ENCODE data around the gene USF1. TPM values are rescaled to one million over a fixed set of nuclear protein-coding genes. Genes with fewer than 3 reads are reported as not detected.

Gene USF1
- total and polyA plus RNA-seq, 9 of the 15 experiments (the other 6 are each of a cell fraction or from before 2014, with no cell fraction given), result 7.4 to 60.2 (median 54.2) TPM

GRCh38 chr1:161020509-161021164, 25.1 kb downstream of the USF1 start, which contains the start of gene F11R (continued):
- TF ChIP-seq FOSL1 (tag; conservative IDR thresholded peaks at IDR 0.05) (peak; percentile 30), NCOA2 (IDR thresholded peaks at IDR 0.05; ENCODE audit: partially characterized antibody in 2 of 2) (no peak), EP300 (IDR thresholded peaks at IDR 0.05; ENCODE audit: low read length) (peak; percentile 82), MTA1 (IDR thresholded peaks at IDR 0.05; ENCODE audit: borderline replicate concordance) (peak; percentile 54; the same call in 1 of the 2 replicates), GATAD2A (IDR thresholded peaks at IDR 0.05) (peak; percentile 11; the same call in 1 of the 2 replicates), E2F6 (IDR thresholded peaks at IDR 0.05; ENCODE audit: borderline replicate concordance in 1 of 2, extremely low read depth in 1 of 2, insufficient read depth in 1 of 2, insufficient read length in 1 of 2, low read depth in 1 of 2, low read length in 1 of 2, poor library complexity in 1 of 2, severe bottlenecking in 1 of 2) (peak in 1 of 2 experiments; percentile 54), ZNF449 (CRISPR knock-in tag; IDR thresholded peaks at IDR 0.05) (no peak), ID3 (CRISPR knock-in tag; IDR thresholded peaks at IDR 0.05) (no peak), ID3 (tag; IDR thresholded peaks at IDR 0.05) (0 out of 2 replicates have a peak, but pooled peaks have one; percentile 29), ZBTB5 (IDR thresholded peaks at IDR 0.05) (no peak), HNRNPL (IDR thresholded peaks at IDR 0.05; ENCODE audit: low read depth, low read length) (no peak), CXXC5 (CRISPR knock-in tag; IDR thresholded peaks at IDR 0.05) (peak; percentile 64), E2F8 (IDR thresholded peaks at IDR 0.05; ENCODE audit: low read depth, partially characterized antibody) (peak; percentile 20), TAF9B (IDR thresholded peaks at IDR 0.05; ENCODE audit: partially characterized antibody) (peak; percentile 93), IFI16 (CRISPR knock-in tag; IDR thresholded peaks at IDR 0.05) (no peak), ZNF347 (CRISPR knock-in tag; IDR thresholded peaks at IDR 0.05; ENCODE audit: low read depth) (no peak), BRF2 (IDR thresholded peaks at IDR 0.05; ENCODE audit: borderline replicate concordance, insufficient read depth, insufficient read length) (no peak), FOXA1 (IDR thresholded peaks at IDR 0.05; ENCODE audit: borderline replicate concordance) (no peak)
